Smooth muscle cell (in vitro differentiated cells): ENCODE measurements around the gene GRK5. TPM values are rescaled to one million over a fixed set of nuclear protein-coding genes. Genes with fewer than 3 reads are reported as not detected.

Experiments used
- DNase-seq: peaks from one replicate; lab custom pipeline; 2025; ENCODE audit not compliant: unreplicated experiment; lab: John Stamatoyannopoulos, UW
- H2AFZ ChIP-seq: fragments of 200-600 bp; sonication (generic); 2 replicates; pipeline ENCODE4 v1.6.0; 2016; ENCODE audit warnings: antibody characterized with exemption, low read depth, mild to moderate bottlenecking
- H3F3A ChIP-seq: fragments of 200-600 bp; sonication (generic); 2 replicates; pipeline ENCODE4 v1.6.0; 2017; ENCODE audit warnings: antibody characterized with exemption, low read depth
- H3K27ac ChIP-seq: fragments of 200-600 bp; sonication (generic); 2 replicates; pipeline ENCODE4 v1.5.1; 2016; ENCODE audit warnings: low read depth, mild to moderate bottlenecking
- H3K27me3 ChIP-seq: fragments of 200-600 bp; sonication (generic); 2 replicates; pipeline ENCODE4 v1.6.1; 2016; ENCODE audit warnings: low read depth, mild to moderate bottlenecking
- H3K36me3 ChIP-seq: fragments of 200-600 bp; sonication (generic); 2 replicates; pipeline ENCODE4 v1.5.1; 2016; ENCODE audit warnings: low read depth
- H3K4me1 ChIP-seq: fragments of 200-600 bp; sonication (generic); 2 replicates; pipeline ENCODE4 v1.5.1; 2016; ENCODE audit warnings: low read depth
- H3K4me2 ChIP-seq: fragments of 200-600 bp; sonication (generic); 2 replicates; pipeline ENCODE4 v1.6.0; 2016; ENCODE audit warnings: mild to moderate bottlenecking
- H3K4me3 ChIP-seq: fragments of 200-600 bp; sonication (generic); 2 replicates; pipeline ENCODE4 v1.5.1; 2016; ENCODE audit warnings: mild to moderate bottlenecking
- H3K79me2 ChIP-seq: fragments of 200-600 bp; sonication (generic); 2 replicates; pipeline ENCODE4 v1.6.0; 2016; ENCODE audit warnings: low read depth, mild to moderate bottlenecking
- H3K9ac ChIP-seq: fragments of 200-600 bp; sonication (generic); 2 replicates; pipeline ENCODE4 v1.6.0; 2016; ENCODE audit warnings: low read depth
- H3K9me3 ChIP-seq: fragments of 200-600 bp; sonication (generic); replicated peaks from 2 replicates; pipeline ENCODE4 v1.5.1; 2016; ENCODE audit warnings: low read depth
- H4K20me1 ChIP-seq: fragments of 200-600 bp; sonication (generic); 2 replicates; pipeline ENCODE4 v1.6.0; 2016; ENCODE audit warnings: low read depth
- WGBS: methylation state at CpG from one replicate; pipeline ENCODE4 v1.1.7; 2016; ENCODE audit warnings: low lambda C conversion rate; 5-methylcytosine and 5-hydroxymethylcytosine counted together
- polyA plus RNA-seq: library from polyadenylated mRNA; unstranded; fragments of >200 nt; fragmentation: Nextera tagmentation; extraction: Ambion mirVana; gene quantifications from 2 replicates; pipeline ENCODE4 v1.2.1, GENCODE V29; 2016
- total RNA-seq: library from RNA; depleted of rRNA; stranded (reverse); fragments of >200 nt; gene quantifications from 2 replicates; pipeline ENCODE4 v1.2.3, GENCODE V29; 2014
- TF ChIP-seq, protein P1 (sequence below): fragments of 200-600 bp; sonication (generic); IDR thresholded peaks from 2 replicates; pipeline ENCODE4 v1.5.1; 2017; ENCODE audit warnings: borderline replicate concordance, mild to moderate bottlenecking, antibody characterized with exemption; ENCODE audit not compliant: insufficient read depth, poor library complexity, severe bottlenecking

Gene GRK5
- total and polyA plus RNA-seq, 2 experiments from 2014 or later, result 4.4 to 5.2 TPM

DNA sequence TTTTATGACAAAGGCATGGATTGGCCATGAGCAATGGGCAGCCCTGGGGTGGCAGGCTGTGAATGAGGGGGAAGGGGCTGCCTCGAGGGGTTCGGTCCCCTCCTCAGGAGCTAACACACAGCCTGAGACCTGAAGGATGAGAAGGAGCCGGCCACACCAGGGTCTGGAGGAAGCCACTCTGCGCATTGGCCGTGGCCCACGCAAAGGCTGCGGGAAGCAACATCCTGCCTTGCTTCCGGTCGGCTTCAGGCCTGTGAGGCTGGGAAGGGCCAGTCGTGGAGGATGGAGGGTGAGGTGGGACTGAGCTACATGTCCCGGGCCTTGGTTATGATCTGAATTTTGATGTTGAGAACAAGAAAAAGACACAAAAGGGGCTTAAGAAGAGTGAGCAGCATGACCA, 285.8 kb downstream of the GRK5 start:
- WGBS, result 91% methylated on average over 11 of the region's 11 CpGs
- H3K9ac ChIP-seq, result no peak overlapping the region
- peaks cover 18% of the 10 kb centered on the region for H3F3A ChIP-seq
- H3K4me3 ChIP-seq, result no peak overlapping the region
- no peaks in the 10 kb centered on the region for H3K79me2 ChIP-seq
- H3K4me2 ChIP-seq, result no peak overlapping the region
- H3K27ac ChIP-seq, result no peak overlapping the region
- H3K4me1 ChIP-seq, result peaks cover 4% of the 10 kb centered on the region
- no peak overlapping the region for H2AFZ ChIP-seq
- H3K9me3 ChIP-seq, result no peaks in the 10 kb centered on the region
- no peaks in the 10 kb centered on the region for H3K27me3 ChIP-seq
- H3K36me3 ChIP-seq, result no peaks in the 10 kb centered on the region
- no peak for DNase-seq
- H4K20me1 ChIP-seq, result no peaks in the 10 kb centered on the region
- TF ChIP-seq, protein P1, sequence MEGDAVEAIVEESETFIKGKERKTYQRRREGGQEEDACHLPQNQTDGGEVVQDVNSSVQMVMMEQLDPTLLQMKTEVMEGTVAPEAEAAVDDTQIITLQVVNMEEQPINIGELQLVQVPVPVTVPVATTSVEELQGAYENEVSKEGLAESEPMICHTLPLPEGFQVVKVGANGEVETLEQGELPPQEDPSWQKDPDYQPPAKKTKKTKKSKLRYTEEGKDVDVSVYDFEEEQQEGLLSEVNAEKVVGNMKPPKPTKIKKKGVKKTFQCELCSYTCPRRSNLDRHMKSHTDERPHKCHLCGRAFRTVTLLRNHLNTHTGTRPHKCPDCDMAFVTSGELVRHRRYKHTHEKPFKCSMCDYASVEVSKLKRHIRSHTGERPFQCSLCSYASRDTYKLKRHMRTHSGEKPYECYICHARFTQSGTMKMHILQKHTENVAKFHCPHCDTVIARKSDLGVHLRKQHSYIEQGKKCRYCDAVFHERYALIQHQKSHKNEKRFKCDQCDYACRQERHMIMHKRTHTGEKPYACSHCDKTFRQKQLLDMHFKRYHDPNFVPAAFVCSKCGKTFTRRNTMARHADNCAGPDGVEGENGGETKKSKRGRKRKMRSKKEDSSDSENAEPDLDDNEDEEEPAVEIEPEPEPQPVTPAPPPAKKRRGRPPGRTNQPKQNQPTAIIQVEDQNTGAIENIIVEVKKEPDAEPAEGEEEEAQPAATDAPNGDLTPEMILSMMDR, result no peak

DNA sequence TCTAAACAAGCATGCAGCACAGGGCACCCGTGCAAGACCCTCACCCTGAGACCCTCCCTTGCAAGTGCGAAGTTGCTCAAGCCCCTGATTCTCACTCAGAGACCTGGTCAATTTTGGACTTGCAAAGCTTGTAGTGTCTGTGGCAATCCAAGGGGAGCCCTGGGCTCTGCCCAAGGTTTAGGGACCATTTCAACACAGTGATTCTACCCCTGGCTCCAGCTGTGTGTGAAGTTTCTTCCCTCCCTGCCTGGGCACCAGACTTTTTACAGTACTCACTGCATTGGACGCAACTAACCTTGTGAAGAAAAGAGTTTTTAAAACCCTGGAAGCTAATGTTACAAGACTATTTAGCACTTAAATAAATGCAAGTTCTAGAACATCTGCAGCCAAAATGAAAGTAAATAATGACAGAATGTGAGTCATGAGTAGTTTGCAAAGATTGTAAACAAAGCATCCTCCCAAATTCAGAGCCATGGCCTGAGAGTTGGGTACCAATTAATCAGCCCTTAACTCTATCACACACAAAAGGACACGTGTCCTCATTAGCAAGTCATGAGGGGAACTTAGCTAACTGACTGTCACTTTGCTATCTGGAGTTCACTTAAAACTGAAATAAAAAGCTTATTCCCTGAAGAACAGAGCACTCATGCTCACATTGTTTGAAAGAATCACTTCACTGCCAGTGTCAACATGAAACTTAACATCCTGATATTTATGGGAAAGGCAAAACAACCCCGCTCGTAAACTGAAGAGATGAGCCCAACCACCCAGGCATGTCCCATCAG, 287.1 kb downstream of the GRK5 start:
- no peaks in the 10 kb centered on the region for H3K27me3 ChIP-seq
- no peak for DNase-seq
- no peaks in the 10 kb centered on the region for H4K20me1 ChIP-seq
- H3K27ac ChIP-seq, result no peak overlapping the region
- no peak overlapping the region for H3K9ac ChIP-seq
- no peak overlapping the region for H3K4me3 ChIP-seq
- peaks cover 4% of the 10 kb centered on the region for H3K4me1 ChIP-seq
- TF ChIP-seq, protein P1, result no peak
- H2AFZ ChIP-seq, result no peak overlapping the region
- peaks cover 18% of the 10 kb centered on the region for H3F3A ChIP-seq
- no peaks in the 10 kb centered on the region for H3K9me3 ChIP-seq
- no peaks in the 10 kb centered on the region for H3K36me3 ChIP-seq
- H3K4me2 ChIP-seq, result no peak overlapping the region
- 55% methylated on average over 6 of the region's 6 CpGs for WGBS
- H3K79me2 ChIP-seq, result no peaks in the 10 kb centered on the region

DNA sequence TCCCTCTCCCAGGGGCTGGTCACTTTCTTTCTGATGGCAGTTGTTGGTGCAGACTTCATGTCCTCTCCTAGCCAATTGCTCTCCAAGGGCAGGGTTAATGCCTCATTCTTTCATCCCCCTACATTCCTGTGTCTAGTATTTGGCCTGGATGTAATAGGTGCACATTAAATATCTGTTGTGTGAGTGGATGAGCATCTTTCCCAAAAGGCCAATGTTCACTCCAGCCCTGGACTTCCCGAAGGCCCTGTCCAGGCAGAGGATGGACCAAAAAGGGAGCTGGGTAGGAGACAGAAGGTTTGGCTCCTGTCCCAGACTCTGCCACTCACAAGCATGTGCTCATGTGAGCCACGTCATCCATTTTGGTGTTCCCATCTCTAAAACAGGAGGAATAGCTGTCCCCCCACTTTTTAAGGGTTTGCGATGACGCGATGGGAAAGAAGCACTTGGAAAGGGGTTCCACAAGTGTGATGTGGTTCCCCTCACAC, 287.7 kb downstream of the GRK5 start:
- H3K27ac ChIP-seq, result no peak overlapping the region
- H3K9ac ChIP-seq, result no peak overlapping the region
- H3K27me3 ChIP-seq, result no peaks in the 10 kb centered on the region
- TF ChIP-seq, protein P1, result no peak
- no peak overlapping the region for H3K4me3 ChIP-seq
- H3K36me3 ChIP-seq, result no peaks in the 10 kb centered on the region
- H3K4me1 ChIP-seq, result peaks cover 10% of the 10 kb centered on the region
- no peak overlapping the region for H3K4me2 ChIP-seq
- H3K79me2 ChIP-seq, result no peaks in the 10 kb centered on the region
- 98% methylated on average over 5 of the region's 5 CpGs for WGBS
- peaks cover 24% of the 10 kb centered on the region for H3F3A ChIP-seq
- no peak for DNase-seq
- no peak overlapping the region for H2AFZ ChIP-seq
- H3K9me3 ChIP-seq, result no peaks in the 10 kb centered on the region
- H4K20me1 ChIP-seq, result no peaks in the 10 kb centered on the region

DNA sequence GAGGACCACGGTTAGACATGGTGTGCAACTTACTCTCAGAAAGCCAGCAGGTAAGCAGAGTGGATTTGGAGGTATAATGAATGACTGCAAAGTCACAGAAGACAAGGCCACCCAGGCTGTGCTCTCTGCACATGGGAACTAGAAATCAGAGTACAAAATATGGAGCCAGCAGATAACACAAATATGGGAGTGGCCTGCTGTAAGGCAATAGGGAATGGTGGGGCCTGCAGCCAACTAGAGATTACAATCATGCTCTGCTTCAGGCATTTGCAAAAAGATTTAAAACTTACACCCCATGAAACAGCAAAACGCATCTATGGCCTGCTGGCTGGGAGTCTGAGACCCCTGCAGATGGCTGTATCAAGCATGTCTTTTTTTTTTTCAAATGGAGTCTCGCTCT, 288.2 kb downstream of the GRK5 start:
- Histone ChIP-seq H3K4me2 (no peak overlapping the region), H3K27me3 (no peaks in the 10 kb centered on the region), H3K4me3 (no peak overlapping the region), H4K20me1 (no peaks in the 10 kb centered on the region), H3K9me3 (no peaks in the 10 kb centered on the region), H2AFZ (no peak overlapping the region), H3K4me1 (peaks cover 11% of the 10 kb centered on the region), H3K27ac (no peak overlapping the region), H3K79me2 (no peaks in the 10 kb centered on the region), H3F3A (peaks cover 25% of the 10 kb centered on the region), H3K9ac (no peak overlapping the region), H3K36me3 (no peaks in the 10 kb centered on the region)
- TF ChIP-seq, protein P1, result no peak
- DNase-seq, result no peak
- WGBS, result 94% methylated on average over 3 of the region's 3 CpGs
